SU-DHL-6 (cell line): ENCODE data around the gene PRR14L.

ENCODE experiments used
- CTCF ChIP-seq: fragments of 200-600 bp; sonication (generic); IDR thresholded peaks from one replicate; pipeline ENCODE4 v1.5.1; 2017; ENCODE audit warnings: antibody characterized with exemption, mild to moderate bottlenecking, low read length, moderate library complexity; ENCODE audit not compliant: insufficient read depth, poor library complexity, severe bottlenecking
- EZH2phosphoT487 ChIP-seq: fragments of 200-600 bp; sonication (generic), shearing (Covaris generic); conservative IDR thresholded peaks from 2 replicates; pipeline ENCODE4 v1.6.1; 2018; ENCODE audit warnings: mild to moderate bottlenecking, antibody characterized with exemption, low read length, moderate library complexity, mixed read lengths

GRCh38 chr22:31726692-31727091, 23.2 kb downstream of the PRR14L start:
- TF ChIP-seq CTCF (no peak), EZH2phosphoT487 (no peak)
